GM19099 (cell line): Measurements from ENCODE around the gene TRMT112.

Source experiments
- POLR2A ChIP-seq: IDR thresholded peaks from 3 replicates; pipeline ENCODE4 v1.6.1; 2011; ENCODE audit warnings: low read depth; ENCODE audit not compliant: insufficient read length; ENCODE audit errors: extremely low read depth

The TRMT112 gene

GRCh38 chr11:64285885-64286800 is 31.2 kb downstream of the TRMT112 start:
- no peak for TF ChIP-seq POLR2A

- TF ChIP-seq POLR2A: peak; percentile 63
These were observed 32.1 kb downstream of the TRMT112 start, which contains the start of gene GPR137 for GRCh38 chr11:64284962-64285884. Gene GPR137 (plus strand): TSS chr11:64285848. CDS start chr11:64286525, 677 bp downstream.

- TF ChIP-seq POLR2A: peak; percentile 61
These were observed 33.1 kb downstream of the TRMT112 start, which contains the start of gene BAD for GRCh38 chr11:64284048-64284961. Gene BAD (minus strand): TSS chr11:64284665. CDS start chr11:64284368, 297 bp downstream.

- TF ChIP-seq POLR2A: no peak
These were observed 34.3 kb downstream of the TRMT112 start for GRCh38 chr11:64283092-64283491.

- TF ChIP-seq POLR2A: no peak
These were observed 35.2 kb downstream of the TRMT112 start for GRCh38 chr11:64281957-64282770.

GRCh38 chr11:64278576-64279190 is 38.7 kb downstream of the TRMT112 start:
- TF ChIP-seq POLR2A: no peak

- TF ChIP-seq POLR2A: no peak
These were observed 40.5 kb downstream of the TRMT112 start for GRCh38 chr11:64276653-64277431.

- no peak for TF ChIP-seq POLR2A
These were observed 41.5 kb downstream of the TRMT112 start for GRCh38 chr11:64275841-64276240.

GRCh38 chr11:64275031-64275800 is 42.1 kb downstream of the TRMT112 start:
- no peak for TF ChIP-seq POLR2A

GRCh38 chr11:64269540-64270220 is 47.7 kb downstream of the TRMT112 start:
- peak; percentile 63 for TF ChIP-seq POLR2A

- no peak for TF ChIP-seq POLR2A
These were observed 48.3 kb downstream of the TRMT112 start for GRCh38 chr11:64268893-64269539.
